Left hindlimb (tissue), 1 donor: Measurements from ENCODE around the gene FUT4.
"Not testable (repeated sequence)": the region's sequence is repeated elsewhere in the genome, so short reads cannot be mapped to it uniquely, and the experiment has no call there.

Source experiments
- DNase-seq: peaks from one replicate; pipeline ENCODE4 v3.0.0-alpha.2; 2018

Gene FUT4

GRCh38 chr11:94568717-94569116, 25.0 kb downstream of the FUT4 start:
- no peak for DNase-seq

- not testable (repeated sequence) for DNase-seq
Observed at GRCh38 chr11:94572975-94573374, 29.3 kb downstream of the FUT4 start.

GRCh38 chr11:94574193-94574961, 30.7 kb downstream of the FUT4 start:
- no peak for DNase-seq

GRCh38 chr11:94576306-94576705, 32.6 kb downstream of the FUT4 start:
- no peak for DNase-seq

- DNase-seq, result no peak
Observed at GRCh38 chr11:94577841-94578240, 34.1 kb downstream of the FUT4 start.

- DNase-seq, result no peak
Observed at GRCh38 chr11:94581926-94582325, 38.2 kb downstream of the FUT4 start.

GRCh38 chr11:94583213-94583865, 39.6 kb downstream of the FUT4 start:
- DNase-seq, result no peak

- no peak for DNase-seq
Observed at GRCh38 chr11:94583866-94584500, 40.3 kb downstream of the FUT4 start.

- no peak for DNase-seq
Observed at GRCh38 chr11:94584978-94585377, 41.3 kb downstream of the FUT4 start.

- DNase-seq, result no peak
Observed at GRCh38 chr11:94585399-94585798, 41.7 kb downstream of the FUT4 start.

- no peak for DNase-seq
Observed at GRCh38 chr11:94586546-94586945, 42.8 kb downstream of the FUT4 start.

- no peak for DNase-seq
Observed at GRCh38 chr11:94586978-94587377, 43.3 kb downstream of the FUT4 start.

- DNase-seq, result no peak
Observed at GRCh38 chr11:94588366-94588942, 44.7 kb downstream of the FUT4 start.

- no peak for DNase-seq
Observed at GRCh38 chr11:94590352-94591041, 46.8 kb downstream of the FUT4 start.

- DNase-seq, result no peak
Observed at GRCh38 chr11:94593030-94593429, 49.3 kb downstream of the FUT4 start.

- DNase-seq, result no peak
Observed at GRCh38 chr11:94595076-94595475, 51.4 kb downstream of the FUT4 start.

- DNase-seq, result no peak
Observed at GRCh38 chr11:94597896-94598295, 54.2 kb downstream of the FUT4 start.
